Measurements from ENCODE around the gene WDR46. TPM values are rescaled to one million over a fixed set of nuclear protein-coding genes. Genes with fewer than 3 reads are reported as not detected.

WDR46 gene
- total and polyA plus RNA-seq, 2 of the 13 experiments (the other 11 are each of a cell fraction or from before 2014, with no cell fraction given), result 47.4 to 105 TPM

GRCh38 chr6:33317669-33318425 lies 28.8 kb upstream of the WDR46 start, which contains the start of gene ZBTB22 (continued):
- TF ChIP-seq KAT2B (IDR thresholded peaks at IDR 0.05; ENCODE audit: borderline replicate concordance, low read depth, low read length) (no peak), IRX3 (CRISPR knock-in tag; IDR thresholded peaks at IDR 0.05; ENCODE audit: borderline replicate concordance, low read depth) (no peak), NONO (IDR thresholded peaks at IDR 0.05) (no peak), NONO (CRISPR knock-in tag; conservative IDR thresholded peaks at IDR 0.05) (peak; percentile 62; the same call in 1 of the 2 replicates), RARG (CRISPR knock-in tag; IDR thresholded peaks at IDR 0.05; ENCODE audit: low read depth) (no peak), NFIB (CRISPR knock-in tag; IDR thresholded peaks at IDR 0.05; ENCODE audit: borderline replicate concordance) (no peak), ZNF333 (CRISPR knock-in tag; IDR thresholded peaks at IDR 0.05; ENCODE audit: borderline replicate concordance) (no peak), ZNF652 (CRISPR knock-in tag; IDR thresholded peaks at IDR 0.05; ENCODE audit: borderline replicate concordance, low read depth) (no peak), ZNF572 (CRISPR knock-in tag; IDR thresholded peaks at IDR 0.05) (no peak), ZFAT (CRISPR knock-in tag; conservative IDR thresholded peaks at IDR 0.05) (no peak), NFRKB (IDR thresholded peaks at IDR 0.05) (no peak), MIER3 (CRISPR knock-in tag; IDR thresholded peaks at IDR 0.05; ENCODE audit: borderline replicate concordance) (no peak), YY1 (IDR thresholded peaks at IDR 0.05; ENCODE audit: insufficient read depth, insufficient replicate concordance, low read depth, low read length) (peak; percentile 95), ZNF589 (CRISPR knock-in tag; conservative IDR thresholded peaks at IDR 0.05) (no peak), PAF1 (CRISPR knock-in tag; IDR thresholded peaks at IDR 0.05) (no peak), SPEN (CRISPR knock-in tag; IDR thresholded peaks at IDR 0.05; ENCODE audit: low read depth) (peak; percentile 41; the same call in 1 of the 2 replicates)
- TF ChIP-seq, protein P1, sequence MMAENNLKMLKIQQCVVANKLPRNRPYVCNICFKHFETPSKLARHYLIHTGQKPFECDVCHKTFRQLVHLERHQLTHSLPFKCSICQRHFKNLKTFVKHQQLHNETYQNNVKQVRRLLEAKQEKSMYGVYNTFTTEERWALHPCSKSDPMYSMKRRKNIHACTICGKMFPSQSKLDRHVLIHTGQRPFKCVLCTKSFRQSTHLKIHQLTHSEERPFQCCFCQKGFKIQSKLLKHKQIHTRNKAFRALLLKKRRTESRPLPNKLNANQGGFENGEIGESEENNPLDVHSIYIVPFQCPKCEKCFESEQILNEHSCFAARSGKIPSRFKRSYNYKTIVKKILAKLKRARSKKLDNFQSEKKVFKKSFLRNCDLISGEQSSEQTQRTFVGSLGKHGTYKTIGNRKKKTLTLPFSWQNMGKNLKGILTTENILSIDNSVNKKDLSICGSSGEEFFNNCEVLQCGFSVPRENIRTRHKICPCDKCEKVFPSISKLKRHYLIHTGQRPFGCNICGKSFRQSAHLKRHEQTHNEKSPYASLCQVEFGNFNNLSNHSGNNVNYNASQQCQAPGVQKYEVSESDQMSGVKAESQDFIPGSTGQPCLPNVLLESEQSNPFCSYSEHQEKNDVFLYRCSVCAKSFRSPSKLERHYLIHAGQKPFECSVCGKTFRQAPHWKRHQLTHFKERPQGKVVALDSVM (CRISPR knock-in tag; IDR thresholded peaks at IDR 0.05), result no peak
- TF ChIP-seq, protein P2, sequence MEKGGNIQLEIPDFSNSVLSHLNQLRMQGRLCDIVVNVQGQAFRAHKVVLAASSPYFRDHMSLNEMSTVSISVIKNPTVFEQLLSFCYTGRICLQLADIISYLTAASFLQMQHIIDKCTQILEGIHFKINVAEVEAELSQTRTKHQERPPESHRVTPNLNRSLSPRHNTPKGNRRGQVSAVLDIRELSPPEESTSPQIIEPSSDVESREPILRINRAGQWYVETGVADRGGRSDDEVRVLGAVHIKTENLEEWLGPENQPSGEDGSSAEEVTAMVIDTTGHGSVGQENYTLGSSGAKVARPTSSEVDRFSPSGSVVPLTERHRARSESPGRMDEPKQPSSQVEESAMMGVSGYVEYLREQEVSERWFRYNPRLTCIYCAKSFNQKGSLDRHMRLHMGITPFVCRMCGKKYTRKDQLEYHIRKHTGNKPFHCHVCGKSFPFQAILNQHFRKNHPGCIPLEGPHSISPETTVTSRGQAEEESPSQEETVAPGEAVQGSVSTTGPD (CRISPR knock-in tag; IDR thresholded peaks at IDR 0.05), result no peak
- TF ChIP-seq, protein P3, sequence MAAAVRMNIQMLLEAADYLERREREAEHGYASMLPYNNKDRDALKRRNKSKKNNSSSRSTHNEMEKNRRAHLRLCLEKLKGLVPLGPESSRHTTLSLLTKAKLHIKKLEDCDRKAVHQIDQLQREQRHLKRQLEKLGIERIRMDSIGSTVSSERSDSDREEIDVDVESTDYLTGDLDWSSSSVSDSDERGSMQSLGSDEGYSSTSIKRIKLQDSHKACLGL (CRISPR knock-in tag; IDR thresholded peaks at IDR 0.05), result no peak
